KOPT-K1 (cell line): Measurements from ENCODE around the gene AK9.

Experiments
- H3K27ac ChIP-seq: fragments of 200-600 bp; sonication (generic); 2 replicates; pipeline ENCODE4 v1.5.1; 2016; ENCODE audit warnings: antibody characterized with exemption, mild to moderate bottlenecking, low read depth, low read length; ENCODE audit not compliant: poor library complexity, severe bottlenecking
- H3K36me3 ChIP-seq: fragments of 200-600 bp; sonication (generic); 2 replicates; pipeline ENCODE4 v1.5.1; 2017; ENCODE audit warnings: antibody characterized with exemption, mild to moderate bottlenecking, low read length, moderate library complexity; ENCODE audit not compliant: insufficient read depth
- H3K9me3 ChIP-seq: fragments of 200-600 bp; sonication (generic); 2 replicates; pipeline ENCODE4 v1.5.1; 2017; ENCODE audit warnings: antibody characterized with exemption, low read length, mild to moderate bottlenecking; ENCODE audit not compliant: insufficient read depth, poor library complexity, severe bottlenecking

AK9 gene

DNA sequence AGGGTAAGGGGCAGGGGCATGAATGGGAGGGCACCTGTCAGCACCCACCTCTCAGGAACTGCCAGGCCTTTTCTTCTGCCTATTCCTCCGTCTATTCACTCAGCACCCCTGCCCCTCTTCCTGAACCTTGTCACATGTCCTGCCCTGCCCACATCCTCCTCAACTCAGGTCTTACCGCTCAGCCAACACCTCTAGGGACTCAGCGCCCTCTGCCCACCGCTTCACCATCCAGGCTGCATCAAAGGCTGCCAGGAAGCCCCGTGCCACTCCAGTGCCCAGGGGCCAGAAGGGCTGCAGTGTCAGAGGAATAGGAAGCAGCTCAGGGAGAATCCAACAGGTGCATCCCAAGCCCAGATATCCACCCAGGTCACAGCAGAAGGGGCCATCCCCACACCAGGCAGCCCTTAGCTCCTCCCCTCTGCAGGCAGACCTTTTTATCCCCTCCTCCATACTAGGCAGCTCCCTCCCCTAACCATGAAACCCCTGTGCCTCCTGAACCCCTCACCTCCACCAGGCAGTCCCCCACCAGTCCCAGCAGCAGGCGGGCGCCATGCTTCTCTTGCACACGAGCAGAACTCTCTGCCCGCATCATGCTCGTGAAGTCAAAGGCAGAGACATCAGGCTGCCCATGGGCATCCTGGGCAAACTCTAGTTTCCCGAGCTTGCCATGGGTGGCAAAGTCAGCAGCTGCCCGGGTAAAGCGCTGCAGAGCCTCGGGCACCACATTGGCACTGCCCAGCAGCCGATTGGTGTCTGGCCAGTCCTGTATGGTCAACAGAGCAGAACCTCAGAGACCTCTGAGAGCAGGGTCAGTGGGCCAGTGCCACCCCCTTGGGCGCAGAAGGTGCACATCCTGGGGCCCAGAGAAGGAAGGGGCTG is 241.0 kb downstream of the AK9 start:
- Histone ChIP-seq H3K9me3 (no peaks in the 10 kb centered on the region), H3K27ac (peak overlapping the region; percentile 38), H3K36me3 (peaks cover 35% of the 10 kb centered on the region)

DNA sequence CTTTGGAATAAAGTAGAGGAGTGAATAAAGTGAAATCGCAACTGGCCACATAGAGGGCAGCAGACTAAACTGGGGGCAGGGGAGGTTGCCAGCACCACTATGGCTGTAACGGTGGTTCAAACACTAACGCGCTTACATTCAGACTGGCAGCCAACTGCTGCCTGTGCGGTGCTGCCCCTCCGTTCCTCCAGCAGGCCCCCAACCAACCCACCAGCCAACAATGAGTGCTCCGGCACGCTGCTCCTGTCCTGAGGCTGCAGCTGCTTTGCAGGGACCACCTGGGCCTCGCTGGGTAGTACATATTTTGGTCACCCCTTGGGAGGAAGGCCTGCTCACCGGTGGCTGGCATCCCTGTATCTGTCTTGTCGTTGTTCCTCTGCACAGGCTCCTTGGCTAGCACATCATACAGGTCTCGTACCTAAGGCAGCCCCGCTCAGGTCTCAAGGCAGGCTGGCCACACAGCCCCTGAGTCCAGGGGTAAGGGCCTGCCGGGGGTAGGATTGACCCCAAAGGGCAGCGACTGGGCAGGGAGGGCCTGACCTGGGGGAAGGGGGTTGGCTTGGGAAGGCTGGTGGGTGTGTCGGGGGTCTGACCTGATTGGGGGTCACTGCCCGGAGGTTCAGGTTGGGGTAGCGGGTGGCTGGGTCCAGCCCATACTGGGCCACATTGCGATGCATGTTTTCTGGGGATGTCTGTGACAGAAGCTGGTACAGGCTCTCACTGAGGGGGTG is 241.8 kb downstream of the AK9 start:
- Histone ChIP-seq H3K36me3 (peaks cover 43% of the 10 kb centered on the region), H3K27ac (peak overlapping the region; percentile 38), H3K9me3 (no peaks in the 10 kb centered on the region)

DNA sequence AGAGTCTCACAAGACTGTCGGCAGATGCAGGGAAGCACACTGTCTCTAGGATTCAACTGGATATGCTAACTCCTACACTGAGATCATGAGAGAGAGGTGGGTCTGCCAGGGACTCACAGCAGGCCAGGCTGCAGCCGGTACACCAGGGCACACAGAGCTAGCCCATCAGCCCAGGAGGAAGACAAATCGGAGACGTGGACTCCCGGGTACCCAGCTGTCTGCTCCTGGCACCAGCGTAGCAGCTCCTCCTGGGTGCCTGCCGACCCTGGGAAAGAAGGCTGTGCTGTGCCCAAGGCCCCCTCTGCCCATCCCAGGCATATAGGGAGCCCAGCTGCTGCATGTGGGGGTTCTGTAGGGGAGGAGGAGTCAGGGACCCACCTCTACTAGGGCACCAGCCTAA is 242.4 kb downstream of the AK9 start:
- Histone ChIP-seq H3K27ac (no peak overlapping the region), H3K36me3 (peaks cover 49% of the 10 kb centered on the region)

DNA sequence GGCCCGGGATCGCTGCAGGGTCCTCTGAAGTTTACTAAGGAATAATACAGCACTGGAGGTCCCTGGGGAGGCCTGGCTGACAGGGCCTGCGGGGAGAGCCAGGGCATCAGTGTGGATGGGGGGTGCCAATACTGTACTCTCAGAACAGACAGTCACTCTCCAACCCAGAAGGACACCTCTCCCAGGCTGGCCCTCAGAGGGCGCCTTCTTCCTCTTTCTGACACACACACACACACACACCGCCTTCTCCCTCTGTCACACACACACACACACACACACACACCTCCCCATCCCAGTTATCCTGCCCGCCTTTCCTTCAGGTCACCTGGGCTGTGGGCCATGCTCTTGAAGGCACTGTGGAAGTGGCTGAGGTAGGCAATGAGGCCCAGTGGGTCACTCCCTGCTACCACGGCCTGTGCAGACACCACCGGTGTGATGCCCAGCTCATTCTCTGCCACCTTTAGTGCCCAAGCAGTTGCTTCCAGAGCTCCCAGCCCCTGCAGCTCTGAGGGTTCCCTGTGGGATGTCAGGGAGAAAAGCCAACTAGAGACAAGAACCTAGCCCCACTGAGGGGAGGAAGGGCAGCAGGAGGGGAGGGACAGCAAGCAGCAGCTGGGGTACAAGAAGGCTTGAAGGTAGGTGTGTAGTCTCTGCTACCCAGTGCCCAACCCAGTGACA is 243.0 kb downstream of the AK9 start:
- Histone ChIP-seq H3K27ac (no peak overlapping the region), H3K36me3 (peaks cover 55% of the 10 kb centered on the region), H3K9me3 (no peaks in the 10 kb centered on the region)

More for the DNA sequence above, 242.4 kb downstream of the AK9 start:
- no peaks in the 10 kb centered on the region for H3K9me3 ChIP-seq

DNA sequence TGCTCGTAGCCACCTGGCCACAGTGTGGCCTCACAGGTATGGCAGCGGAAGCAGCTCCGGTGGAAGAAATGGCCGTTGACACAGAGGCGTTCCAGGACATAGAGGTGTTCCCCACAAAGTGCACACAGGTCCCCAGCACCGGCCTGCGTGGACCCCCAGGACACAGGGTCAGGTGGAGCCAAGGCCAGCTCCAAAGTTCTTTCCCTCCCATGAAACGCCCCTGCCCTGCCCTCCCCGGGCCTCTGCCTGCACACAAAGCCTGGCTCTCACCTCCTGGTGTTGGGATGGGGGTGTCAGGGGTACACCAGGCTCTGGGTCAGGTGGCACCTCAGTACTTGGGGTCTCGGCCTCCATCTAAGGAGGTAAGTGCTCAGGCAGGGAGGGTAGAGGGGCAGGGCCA is 243.9 kb downstream of the AK9 start:
- Histone ChIP-seq H3K9me3 (no peaks in the 10 kb centered on the region), H3K36me3 (peaks cover 61% of the 10 kb centered on the region)

DNA sequence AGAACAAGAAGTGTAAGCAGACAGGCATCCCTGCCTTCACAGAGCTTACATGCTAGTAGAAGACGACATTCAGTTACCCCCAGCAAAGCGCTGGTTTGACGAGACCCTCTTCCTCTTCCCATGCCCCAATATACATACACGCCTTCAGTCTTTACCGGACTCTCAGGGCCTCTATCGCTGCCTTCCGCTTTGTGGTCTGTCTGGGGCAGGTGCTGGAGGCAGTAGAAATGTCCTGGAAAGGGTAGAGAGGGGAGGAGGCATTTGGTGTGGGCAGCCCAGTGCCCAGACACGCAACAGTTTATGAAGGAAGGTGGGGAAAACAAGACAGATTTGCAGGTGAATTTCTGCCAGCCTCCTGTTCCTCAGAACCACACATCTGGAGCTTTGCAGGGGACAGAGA is 244.5 kb downstream of the AK9 start:
- H3K27ac ChIP-seq = no peak overlapping the region
- peaks cover 59% of the 10 kb centered on the region for H3K36me3 ChIP-seq
- no peaks in the 10 kb centered on the region for H3K9me3 ChIP-seq

More for the DNA sequence above, 243.9 kb downstream of the AK9 start:
- H3K27ac ChIP-seq = no peak overlapping the region

DNA sequence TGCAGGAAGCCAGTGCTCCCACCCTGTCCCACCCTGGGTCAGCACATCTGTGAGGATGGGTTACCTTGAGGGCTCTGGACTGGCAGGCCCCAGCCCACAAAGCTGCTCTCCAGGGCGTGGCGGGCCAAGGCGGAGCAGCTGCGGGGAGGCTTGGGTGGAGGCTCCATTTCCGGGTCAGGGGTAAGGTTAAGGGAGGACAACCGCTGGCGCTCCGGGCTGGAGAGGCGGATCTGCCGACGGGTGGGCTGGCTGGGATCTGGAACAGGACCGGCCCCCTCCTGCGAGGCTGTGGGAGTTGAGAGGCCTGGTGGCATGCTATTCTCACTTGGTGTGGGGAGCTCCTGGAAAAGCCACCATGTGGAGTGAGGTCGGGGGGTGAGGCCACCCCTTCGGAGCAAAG is 244.9 kb downstream of the AK9 start:
- H3K36me3 ChIP-seq = peaks cover 57% of the 10 kb centered on the region
- H3K27ac ChIP-seq = no peak overlapping the region

DNA sequence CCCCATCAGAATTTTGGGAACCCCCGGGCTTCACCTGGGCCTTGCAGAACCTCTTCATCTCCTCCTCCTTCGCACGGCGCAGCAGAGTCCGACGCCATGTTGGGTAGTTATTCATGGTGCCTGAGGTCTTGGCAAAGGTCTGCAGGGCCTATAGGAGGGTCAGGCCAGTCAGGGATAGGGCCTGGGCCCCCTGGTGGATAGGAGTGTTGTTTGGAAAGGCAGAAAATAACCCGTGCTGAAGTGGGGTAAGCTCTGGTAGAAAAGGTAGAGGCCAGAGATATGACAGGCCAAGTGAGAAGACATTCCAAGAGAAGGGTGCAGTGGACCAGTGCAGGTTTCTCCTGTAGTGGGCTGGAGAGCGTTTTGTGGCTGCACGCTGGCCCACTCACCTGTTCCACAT is 245.6 kb downstream of the AK9 start:
- peaks cover 57% of the 10 kb centered on the region for H3K36me3 ChIP-seq
- H3K27ac ChIP-seq = no peak overlapping the region
- no peaks in the 10 kb centered on the region for H3K9me3 ChIP-seq

More for the DNA sequence above, 244.9 kb downstream of the AK9 start:
- no peaks in the 10 kb centered on the region for H3K9me3 ChIP-seq

DNA sequence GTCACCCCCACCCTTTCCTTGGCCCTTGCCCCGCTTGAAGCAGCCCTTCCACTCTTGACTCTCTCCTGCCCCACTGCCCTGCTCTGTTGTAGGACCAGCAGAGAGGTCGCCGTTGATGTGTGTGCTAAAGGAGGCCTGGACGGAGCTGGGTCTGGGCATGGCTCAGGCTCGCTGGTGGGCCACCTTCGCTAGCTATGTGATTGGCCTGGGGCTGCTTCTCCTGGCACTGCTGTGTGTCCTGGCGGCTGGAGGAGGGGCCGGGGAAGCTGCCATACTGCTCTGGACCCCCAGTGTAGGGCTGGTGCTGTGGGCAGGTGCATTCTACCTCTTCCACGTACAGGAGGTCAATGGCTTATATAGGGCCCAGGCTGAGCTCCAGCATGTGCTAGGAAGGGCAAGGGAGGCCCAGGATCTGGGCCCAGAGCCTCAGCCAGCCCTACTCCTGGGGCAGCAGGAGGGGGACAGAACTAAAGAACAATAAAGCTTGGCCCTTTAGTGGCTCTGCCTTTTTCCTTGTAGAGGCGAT is 247.5 kb downstream of the AK9 start:
- no peaks in the 10 kb centered on the region for H3K9me3 ChIP-seq
- peaks cover 57% of the 10 kb centered on the region for H3K36me3 ChIP-seq
- no peak overlapping the region for H3K27ac ChIP-seq
